K562 treated with DMSO at 1 percent for 12 hours (cell line): Measurements from ENCODE around the gene HLA-F. TPM values are rescaled to one million over a fixed set of nuclear protein-coding genes. Genes with fewer than 3 reads are reported as not detected.

ENCODE experiments used
- total RNA-seq: library from RNA; unstranded; fragments of 300-600 nt; gene quantifications from 2 replicates; pipeline ENCODE4 v1.2.3, GENCODE V29; 2022; ENCODE audit not compliant: insufficient read depth

HLA-F gene
- not detected in 2 replicates for total RNA-seq

GRCh38 chr6:29723262-29723665 lies at the start of gene HLA-F:
HLA-F (plus strand) TSS chr6:29723434; CDS start chr6:29723464, 30 bp downstream.

GRCh38 chr6:29680904-29681303 lies 42.3 kb upstream of the HLA-F start, which contains the start of gene ZFP57:
ZFP57 (minus strand) TSS chr6:29681152; CDS start chr6:29677003, 4,149 bp downstream.

Other genes with a start within 250 kb of the HLA-F start
- not detected in 2 replicates for gene MAS1L, start 235.5 kb upstream of the HLA-F start, total RNA-seq
- not detected in 2 replicates for gene UBD, start 163.7 kb upstream of the HLA-F start, total RNA-seq
- not detected in 2 replicates for gene OR2H2, start 138.3 kb upstream of the HLA-F start, total RNA-seq
- gene GABBR1, start 90.3 kb upstream of the HLA-F start, total RNA-seq = 3.0 and 13.3 TPM in 2 replicates
- gene MOG, start 66.3 kb upstream of the HLA-F start, total RNA-seq = not detected in 2 replicates
- gene ZFP57, start 42.3 kb upstream of the HLA-F start, total RNA-seq = not detected in 2 replicates
- not detected in 2 replicates for gene HLA-G, start 104.4 kb downstream of the HLA-F start, total RNA-seq
- not detected in 2 replicates for gene HLA-A, start 219.1 kb downstream of the HLA-F start, total RNA-seq